Measurements from ENCODE around the gene AMOTL1. TPM values are rescaled to one million over a fixed set of nuclear protein-coding genes. Genes with fewer than 3 reads are reported as not detected.

Gene AMOTL1
- total RNA-seq, 1 donor from 2014 or later, result 22.6 TPM

- H3K4me3 Mint-ChIP-seq, result no peak overlapping the region
- peaks cover 4% of the 10 kb centered on the region for H3K9me3 Mint-ChIP-seq
- Histone ChIP-seq H3K4me3 (no peak overlapping the region), H3F3A (ENCODE audit: low read depth) (no peaks in the 10 kb centered on the region), H3K36me3 (peaks cover 4% of the 10 kb centered on the region), H3K9me3 (ENCODE audit: low read depth) (no peaks in the 10 kb centered on the region), H2AFZ (replicated peaks) (no peak overlapping the region), H3K79me2 (ENCODE audit: low read depth) (no peaks in the 10 kb centered on the region), H4K20me1 (ENCODE audit: low read depth) (no peaks in the 10 kb centered on the region), H3K9ac (no peak overlapping the region), H3K27me3 (no peaks in the 10 kb centered on the region), H3K4me2 (no peak overlapping the region), H3K4me1 (no peaks in the 10 kb centered on the region), H3K27ac (no peak overlapping the region)
- no peaks in the 10 kb centered on the region for H3K27me3 Mint-ChIP-seq (ENCODE audit: insufficient read depth, low read depth)
- no peak for DNase-seq (ENCODE audit: low spot score)
- H3K27ac Mint-ChIP-seq, result peak overlapping the region; percentile 35
- peaks cover 74% of the 10 kb centered on the region for H3K36me3 Mint-ChIP-seq
- TF ChIP-seq, protein P1, sequence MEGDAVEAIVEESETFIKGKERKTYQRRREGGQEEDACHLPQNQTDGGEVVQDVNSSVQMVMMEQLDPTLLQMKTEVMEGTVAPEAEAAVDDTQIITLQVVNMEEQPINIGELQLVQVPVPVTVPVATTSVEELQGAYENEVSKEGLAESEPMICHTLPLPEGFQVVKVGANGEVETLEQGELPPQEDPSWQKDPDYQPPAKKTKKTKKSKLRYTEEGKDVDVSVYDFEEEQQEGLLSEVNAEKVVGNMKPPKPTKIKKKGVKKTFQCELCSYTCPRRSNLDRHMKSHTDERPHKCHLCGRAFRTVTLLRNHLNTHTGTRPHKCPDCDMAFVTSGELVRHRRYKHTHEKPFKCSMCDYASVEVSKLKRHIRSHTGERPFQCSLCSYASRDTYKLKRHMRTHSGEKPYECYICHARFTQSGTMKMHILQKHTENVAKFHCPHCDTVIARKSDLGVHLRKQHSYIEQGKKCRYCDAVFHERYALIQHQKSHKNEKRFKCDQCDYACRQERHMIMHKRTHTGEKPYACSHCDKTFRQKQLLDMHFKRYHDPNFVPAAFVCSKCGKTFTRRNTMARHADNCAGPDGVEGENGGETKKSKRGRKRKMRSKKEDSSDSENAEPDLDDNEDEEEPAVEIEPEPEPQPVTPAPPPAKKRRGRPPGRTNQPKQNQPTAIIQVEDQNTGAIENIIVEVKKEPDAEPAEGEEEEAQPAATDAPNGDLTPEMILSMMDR (IDR thresholded peaks at IDR 0.05), result no peak
- TF ChIP-seq EZH2phosphoT487 (IDR thresholded peaks at IDR 0.05), result no peak
- no peak for TF ChIP-seq EZH2 (IDR thresholded peaks at IDR 0.05)
- peaks cover 19% of the 10 kb centered on the region for H3K4me1 Mint-ChIP-seq
Measured at GRCh38 chr11:94828088-94828487, 59.9 kb downstream of the AMOTL1 start.

GRCh38 chr11:94830722-94831510, 62.8 kb downstream of the AMOTL1 start:
- Histone ChIP-seq H3K4me1 (no peaks in the 10 kb centered on the region), H3K4me2 (no peak overlapping the region), H3K4me3 (no peak overlapping the region), H4K20me1 (ENCODE audit: low read depth) (no peaks in the 10 kb centered on the region), H3F3A (ENCODE audit: low read depth) (no peaks in the 10 kb centered on the region), H2AFZ (replicated peaks) (no peak overlapping the region), H3K9me3 (ENCODE audit: low read depth) (no peaks in the 10 kb centered on the region), H3K27ac (no peak overlapping the region), H3K9ac (no peak overlapping the region), H3K27me3 (no peaks in the 10 kb centered on the region), H3K36me3 (peaks cover 4% of the 10 kb centered on the region), H3K79me2 (ENCODE audit: low read depth) (no peaks in the 10 kb centered on the region)
- H3K27me3 Mint-ChIP-seq (ENCODE audit: insufficient read depth, low read depth), result no peaks in the 10 kb centered on the region
- TF ChIP-seq EZH2 (IDR thresholded peaks at IDR 0.05) (no peak), EZH2phosphoT487 (IDR thresholded peaks at IDR 0.05) (no peak)
- TF ChIP-seq, protein P1 (IDR thresholded peaks at IDR 0.05), result no peak
- no peak overlapping the region for H3K27ac Mint-ChIP-seq
- H3K9me3 Mint-ChIP-seq, result peaks cover 2% of the 10 kb centered on the region
- no peak overlapping the region for H3K4me3 Mint-ChIP-seq
- no peak for DNase-seq (ENCODE audit: low spot score)
- H3K4me1 Mint-ChIP-seq, result peaks cover 10% of the 10 kb centered on the region
- H3K36me3 Mint-ChIP-seq, result peaks cover 63% of the 10 kb centered on the region

DNA sequence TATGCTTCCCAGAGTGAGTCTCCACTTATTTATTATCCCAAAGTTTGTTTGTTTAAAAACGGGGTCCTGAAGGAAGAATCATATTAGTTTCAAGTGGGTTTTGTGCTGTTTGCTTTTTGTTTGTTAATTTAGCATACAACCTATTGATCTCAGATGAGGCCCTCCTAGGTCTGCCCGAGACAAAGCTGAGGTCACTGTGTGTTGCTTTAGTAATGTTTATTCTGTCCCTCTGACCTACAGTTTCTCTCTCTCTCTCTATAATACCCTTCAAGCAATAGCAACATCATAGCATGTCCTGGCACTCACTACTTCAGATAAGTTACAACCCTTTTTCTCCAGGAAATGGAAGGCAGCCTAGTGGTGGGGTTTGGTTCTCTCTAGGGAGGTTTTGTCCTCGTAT, 63.4 kb downstream of the AMOTL1 start:
- Mint-ChIP-seq H3K4me1 (peaks cover 4% of the 10 kb centered on the region), H3K9me3 (no peaks in the 10 kb centered on the region), H3K27ac (no peak overlapping the region), H3K36me3 (peaks cover 60% of the 10 kb centered on the region), H3K27me3 (ENCODE audit: insufficient read depth, low read depth) (no peaks in the 10 kb centered on the region), H3K4me3 (no peak overlapping the region)
- Histone ChIP-seq H3K27me3 (no peaks in the 10 kb centered on the region), H3K9me3 (ENCODE audit: low read depth) (no peaks in the 10 kb centered on the region), H3K79me2 (ENCODE audit: low read depth) (no peaks in the 10 kb centered on the region), H3K4me3 (no peak overlapping the region), H3K9ac (no peak overlapping the region), H3K4me1 (no peaks in the 10 kb centered on the region), H4K20me1 (ENCODE audit: low read depth) (no peaks in the 10 kb centered on the region), H3K27ac (no peak overlapping the region), H3K36me3 (peaks cover 4% of the 10 kb centered on the region), H3F3A (ENCODE audit: low read depth) (no peaks in the 10 kb centered on the region), H2AFZ (replicated peaks) (no peak overlapping the region), H3K4me2 (no peak overlapping the region)
- TF ChIP-seq, protein P1 (IDR thresholded peaks at IDR 0.05), result no peak
- TF ChIP-seq EZH2phosphoT487 (IDR thresholded peaks at IDR 0.05), result no peak
- TF ChIP-seq EZH2 (IDR thresholded peaks at IDR 0.05), result no peak
- no peak for DNase-seq (ENCODE audit: low spot score)
